Measurements from ENCODE around the gene CFAP74.

CFAP74 gene

DNA sequence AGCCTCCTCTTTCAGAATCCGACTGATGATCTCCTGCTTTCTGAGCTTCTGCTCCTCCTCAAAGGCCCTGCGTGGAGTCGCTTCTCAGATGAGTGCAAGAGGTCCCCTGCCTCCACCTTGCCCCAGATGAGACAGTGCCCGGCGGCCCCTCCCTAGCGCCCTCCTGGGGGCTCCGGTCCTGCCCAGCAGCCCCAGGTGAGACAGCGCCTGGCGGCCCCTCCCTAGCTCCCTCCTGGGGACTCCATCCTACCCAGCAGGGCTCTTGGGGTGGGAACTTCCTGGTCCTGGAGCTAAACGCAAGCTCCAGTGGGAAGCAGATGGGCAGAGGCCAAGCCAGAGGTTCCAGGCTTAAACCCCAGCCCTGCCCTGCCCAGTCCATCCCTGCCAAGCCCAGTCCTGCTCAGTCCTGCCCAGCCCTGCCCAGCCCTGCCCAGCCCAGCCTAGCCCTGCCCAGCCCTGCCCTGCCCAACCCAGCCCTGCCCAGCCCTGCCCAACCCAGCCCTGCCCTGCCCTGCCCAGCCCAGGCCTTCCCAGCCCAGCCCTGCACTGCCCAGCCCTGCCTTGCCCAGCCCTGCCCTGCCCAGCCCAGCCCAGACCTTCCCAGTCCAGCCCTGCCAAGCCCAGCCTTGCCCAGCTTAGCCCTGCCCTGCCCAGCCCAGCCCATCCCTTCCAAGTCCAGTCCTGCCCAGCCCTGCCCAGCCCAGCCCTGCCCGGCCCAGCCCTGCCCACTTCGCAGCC is 34.6 kb downstream of the CFAP74 start:
- DNase-seq: no peak

DNA sequence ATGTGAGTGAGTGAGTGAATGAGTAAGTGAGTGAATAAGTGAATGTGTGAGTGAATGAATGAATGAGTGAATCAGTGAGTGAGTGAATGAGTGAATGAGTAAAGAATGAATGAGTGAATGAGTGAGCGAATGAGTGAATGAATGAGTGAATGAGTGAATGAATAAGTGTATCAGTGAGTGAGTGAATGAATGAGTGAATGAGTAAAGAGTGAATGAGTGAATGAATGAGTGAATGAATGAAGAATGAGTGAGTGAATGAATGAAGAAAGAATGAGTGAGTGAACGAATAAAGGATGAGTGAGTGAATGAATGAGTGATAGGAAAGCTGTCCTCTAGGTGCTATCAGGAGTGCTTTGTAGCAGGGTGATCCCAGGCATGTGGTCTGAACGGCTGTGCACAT is 35.7 kb downstream of the CFAP74 start:
- no peak for DNase-seq

DNA sequence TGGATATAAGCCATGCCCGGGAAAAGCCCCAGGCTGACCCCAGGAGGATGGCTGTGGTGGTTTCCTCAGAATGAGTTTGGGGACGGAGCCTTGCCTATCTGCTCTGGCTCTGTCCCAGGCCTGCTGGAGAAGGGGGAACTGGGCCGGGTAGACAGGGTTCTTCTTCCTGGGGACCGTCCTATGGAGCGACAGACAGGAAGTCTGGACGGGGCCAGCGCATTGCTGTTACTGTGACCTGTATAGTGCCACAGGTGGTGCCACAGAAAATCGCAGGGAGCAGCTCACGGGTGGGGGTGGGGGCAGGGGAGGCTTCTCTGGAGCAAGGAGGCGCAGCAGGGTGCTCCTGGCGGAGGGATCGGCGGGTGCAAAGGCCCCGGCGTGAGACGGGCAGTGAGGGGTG is 36.4 kb downstream of the CFAP74 start:
- no peak for DNase-seq

DNA sequence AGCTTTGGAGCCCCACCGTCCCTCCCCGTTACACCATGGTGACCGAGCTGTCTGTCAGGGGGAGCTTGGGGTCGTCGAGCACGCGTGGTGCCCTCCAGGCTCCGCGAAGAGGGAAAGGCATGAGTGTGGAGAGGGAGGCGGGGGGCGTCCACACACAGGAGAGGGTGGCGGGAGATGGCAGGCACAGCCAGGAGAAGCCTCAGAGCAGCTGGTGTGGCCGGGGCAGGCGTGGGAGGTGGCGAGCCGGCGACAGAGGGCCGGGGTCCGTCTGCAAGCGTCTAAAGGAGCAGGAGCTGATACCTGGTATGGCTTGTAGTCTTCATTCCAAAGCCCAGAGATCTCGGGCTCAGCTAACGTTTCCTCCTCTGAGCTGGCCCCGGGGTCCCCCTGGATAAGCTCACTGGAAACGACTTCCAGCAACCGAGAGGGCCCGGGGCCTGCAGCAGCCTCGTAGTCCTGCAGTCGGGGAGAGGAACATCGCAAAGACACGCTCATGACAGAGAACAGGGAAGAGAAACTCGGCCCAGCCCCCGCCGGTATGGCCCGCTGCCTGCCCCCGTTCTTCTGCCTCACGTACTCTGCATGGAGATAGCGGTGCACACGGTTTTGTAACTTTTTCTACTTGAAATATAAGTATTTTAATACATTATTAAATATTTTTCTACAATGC is 37.4 kb downstream of the CFAP74 start:
- no peak for DNase-seq

DNA sequence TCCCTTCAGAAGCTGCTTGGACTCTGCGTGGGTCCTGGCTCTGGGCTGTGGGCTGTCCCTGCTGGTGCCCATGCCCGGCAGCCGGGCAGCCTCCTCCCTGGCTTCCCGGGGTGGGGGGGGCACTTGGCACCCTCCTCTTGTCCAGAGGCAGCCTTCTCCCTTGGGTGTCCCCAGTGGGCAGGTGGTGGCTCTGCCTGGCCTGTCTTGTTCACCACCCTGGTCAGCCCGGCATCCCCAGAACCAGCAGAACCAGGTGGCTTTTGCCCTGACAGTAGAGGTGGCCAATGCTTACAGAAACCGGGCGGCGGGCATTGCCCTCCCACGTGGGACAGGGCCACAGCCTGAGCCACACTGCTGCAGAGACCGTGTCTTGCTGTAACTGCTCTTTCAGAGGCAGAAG is 38.0 kb downstream of the CFAP74 start:
- no peak for DNase-seq

DNA sequence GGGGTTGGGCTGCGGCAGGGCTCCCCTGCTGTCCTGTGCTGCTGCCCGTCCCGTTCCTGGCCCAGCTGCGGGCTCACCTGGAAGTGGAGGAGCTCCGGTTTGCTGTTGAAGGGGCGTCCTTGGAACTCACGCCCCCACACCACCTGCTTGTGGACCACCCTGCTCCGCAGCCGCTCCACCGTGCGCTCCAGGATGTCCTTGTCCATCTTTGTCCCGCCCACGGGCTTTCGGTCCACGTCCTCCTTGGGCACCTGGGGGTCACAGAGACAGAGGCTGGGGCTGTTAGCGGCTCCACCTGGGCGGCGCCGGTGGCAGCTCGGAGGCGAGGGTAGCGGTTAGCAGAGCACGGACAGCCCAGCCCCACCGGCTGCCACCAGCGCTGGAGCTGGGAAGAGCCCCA is 38.8 kb downstream of the CFAP74 start:
- no peak for DNase-seq

DNA sequence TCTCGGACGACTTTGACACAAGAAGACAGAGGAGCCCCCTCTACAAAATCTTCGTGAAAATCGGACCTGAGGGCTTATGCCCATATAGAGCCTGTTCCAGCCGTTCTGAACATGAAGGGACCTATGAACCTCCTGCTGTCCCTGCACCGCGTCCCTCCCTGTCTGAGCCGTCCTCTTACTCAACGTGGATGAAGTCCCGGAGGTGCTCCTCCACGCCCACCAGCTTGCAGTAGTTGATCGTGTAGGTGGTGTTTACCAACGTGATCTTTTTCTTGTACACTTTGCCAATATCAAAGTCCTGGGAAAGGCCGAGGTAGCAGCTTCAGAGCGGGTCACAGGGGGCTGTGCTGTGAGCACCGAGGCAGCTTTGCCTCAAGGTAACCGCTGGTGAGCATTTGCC is 40.0 kb downstream of the CFAP74 start:
- DNase-seq: no peak

DNA sequence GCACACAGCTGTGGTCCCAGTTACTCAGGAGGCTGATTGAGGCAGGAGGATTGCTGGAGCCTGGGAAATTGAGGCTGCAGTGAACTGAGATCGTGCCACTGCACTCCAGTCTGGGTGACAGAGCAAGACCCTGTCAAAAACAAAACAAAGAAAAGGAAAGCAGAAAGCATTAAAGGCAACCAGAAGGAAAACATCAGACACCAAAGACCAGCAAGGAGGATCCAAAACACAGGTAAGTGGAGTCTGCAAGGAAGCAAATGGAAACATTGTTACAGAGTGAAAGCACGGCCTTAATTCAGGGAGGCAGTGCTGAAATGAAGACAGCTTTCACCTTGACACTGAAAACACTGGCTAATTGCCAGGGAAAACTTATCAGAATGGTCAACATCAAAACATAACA is 40.8 kb downstream of the CFAP74 start:
- no peak for DNase-seq

DNA sequence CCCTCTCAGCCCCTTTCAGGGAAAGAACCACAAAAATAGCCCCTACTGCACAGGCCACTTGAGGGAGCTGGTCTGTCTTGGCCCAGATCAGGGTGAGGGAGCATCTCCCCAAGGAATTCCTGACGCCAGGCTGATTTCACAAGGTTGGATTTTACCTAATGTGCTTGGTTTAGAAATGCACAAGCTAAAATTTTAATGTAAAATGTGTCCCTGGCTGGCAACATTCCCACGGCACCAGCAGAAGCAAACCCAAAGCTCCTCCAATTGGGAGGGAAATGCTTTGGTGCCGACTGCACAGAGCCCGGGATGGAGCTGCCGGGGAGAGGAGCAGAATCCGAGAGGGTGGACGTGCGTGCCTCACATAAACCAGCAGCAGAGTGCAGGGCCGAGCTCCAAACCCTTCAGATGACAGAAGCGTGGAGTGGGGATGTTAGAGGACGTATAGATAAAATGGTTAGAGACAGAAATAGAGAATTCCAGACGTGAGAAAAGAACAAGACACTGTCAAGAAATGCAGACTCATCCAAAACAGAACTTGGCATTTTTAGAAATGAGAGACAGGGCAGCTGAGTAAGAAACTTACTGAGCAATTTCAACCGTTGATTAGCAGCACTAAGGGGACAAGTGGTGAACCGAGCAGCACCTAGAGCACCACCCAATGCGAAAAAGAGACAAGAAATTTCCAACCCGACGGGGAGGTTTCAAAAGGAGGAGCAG is 42.9 kb downstream of the CFAP74 start:
- no peak for DNase-seq

DNA sequence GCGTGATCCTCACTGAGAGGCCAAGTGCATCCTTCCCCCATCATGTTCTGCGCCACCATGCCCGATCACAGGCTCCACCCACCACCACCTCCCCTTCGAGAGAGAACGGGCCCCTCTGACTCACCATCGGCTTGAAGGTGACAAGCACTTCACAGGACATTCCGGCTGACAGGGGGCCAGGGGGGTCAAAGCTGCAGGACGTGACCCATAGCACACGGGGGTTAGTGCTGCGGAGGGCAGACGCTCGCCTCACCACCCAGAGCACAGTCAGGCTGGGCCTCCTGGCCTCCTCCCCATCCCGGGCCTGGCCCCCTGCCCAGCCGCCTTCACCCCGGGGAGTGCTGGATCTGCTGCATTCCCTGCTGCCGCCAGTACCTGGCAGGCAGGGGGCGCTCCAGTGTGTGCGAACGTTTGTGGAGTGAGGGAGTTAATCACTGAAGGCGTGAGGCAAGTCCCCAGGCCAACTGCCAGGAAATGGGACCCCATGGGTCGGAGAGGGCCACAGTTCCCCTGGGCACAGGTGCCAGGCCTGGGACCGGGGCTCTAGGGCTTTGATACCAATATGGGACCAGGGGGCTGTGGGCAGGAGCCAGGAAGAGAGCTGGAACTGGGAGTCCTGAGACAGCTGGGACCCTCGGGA is 43.6 kb downstream of the CFAP74 start:
- peak; percentile 37 for DNase-seq

DNA sequence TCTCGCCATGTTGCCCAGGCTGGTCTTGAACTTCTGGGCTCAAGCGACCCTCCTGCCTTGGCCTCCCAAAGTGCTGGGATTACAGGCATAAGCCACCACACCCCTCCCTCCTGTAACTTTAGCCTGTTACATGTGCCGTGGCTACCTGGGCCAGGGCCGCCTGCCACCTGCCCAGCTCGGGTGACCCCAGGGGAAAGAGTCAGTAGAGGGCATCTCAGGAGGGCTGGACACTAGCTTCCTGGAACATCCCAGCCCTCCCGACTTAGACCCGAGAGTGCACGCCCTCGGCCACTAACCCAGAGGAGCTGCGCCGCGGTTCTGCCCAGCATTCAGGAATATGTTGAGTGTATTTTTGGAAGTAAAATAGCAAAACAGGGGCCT is 44.1 kb downstream of the CFAP74 start:
- no peak for DNase-seq

DNA sequence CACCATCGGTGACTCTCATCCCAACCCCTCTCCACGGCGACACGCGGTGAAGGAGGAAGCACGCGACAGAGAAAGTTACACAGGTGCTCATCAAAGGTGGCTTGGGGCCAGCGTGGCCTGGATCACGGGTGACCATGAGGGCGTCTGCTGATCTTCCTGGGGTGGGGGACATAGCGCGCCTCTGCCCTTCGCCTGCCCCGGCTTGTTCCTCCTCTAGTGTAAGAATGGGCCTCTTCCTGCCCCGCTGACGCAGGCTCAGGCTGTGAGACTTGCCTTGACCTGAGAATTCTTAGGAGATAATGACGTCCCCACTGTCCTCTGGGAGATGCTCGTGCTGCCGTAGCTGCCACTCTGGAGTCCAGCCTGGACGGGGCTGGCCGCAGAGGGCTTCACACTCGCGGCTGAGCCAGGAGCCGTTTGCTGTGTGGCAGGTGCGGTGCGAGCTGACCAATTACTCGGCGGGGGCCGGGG is 45.5 kb downstream of the CFAP74 start:
- DNase-seq: no peak

DNA sequence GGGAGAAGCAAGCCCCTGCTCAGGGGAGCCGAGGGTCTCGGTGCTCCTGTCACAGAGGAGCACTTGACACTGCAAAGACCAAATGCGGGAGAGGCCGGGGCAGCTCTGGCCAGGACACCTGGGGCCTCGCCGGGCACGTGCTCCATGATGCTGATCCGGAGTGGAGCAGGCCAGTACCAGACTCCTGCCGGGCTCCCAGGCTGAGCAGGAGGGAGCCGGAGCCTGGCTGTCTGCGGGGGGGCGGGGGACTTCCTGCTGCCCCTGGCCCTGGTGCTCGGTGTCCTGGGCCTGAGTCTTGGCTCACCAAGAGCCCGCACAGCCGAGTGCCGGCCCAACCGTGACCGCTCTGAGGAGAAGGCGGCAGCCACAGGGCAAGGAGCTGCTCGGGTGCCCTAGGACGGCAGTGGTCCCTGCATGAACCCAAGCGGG is 46.0 kb downstream of the CFAP74 start:
- DNase-seq: no peak

DNA sequence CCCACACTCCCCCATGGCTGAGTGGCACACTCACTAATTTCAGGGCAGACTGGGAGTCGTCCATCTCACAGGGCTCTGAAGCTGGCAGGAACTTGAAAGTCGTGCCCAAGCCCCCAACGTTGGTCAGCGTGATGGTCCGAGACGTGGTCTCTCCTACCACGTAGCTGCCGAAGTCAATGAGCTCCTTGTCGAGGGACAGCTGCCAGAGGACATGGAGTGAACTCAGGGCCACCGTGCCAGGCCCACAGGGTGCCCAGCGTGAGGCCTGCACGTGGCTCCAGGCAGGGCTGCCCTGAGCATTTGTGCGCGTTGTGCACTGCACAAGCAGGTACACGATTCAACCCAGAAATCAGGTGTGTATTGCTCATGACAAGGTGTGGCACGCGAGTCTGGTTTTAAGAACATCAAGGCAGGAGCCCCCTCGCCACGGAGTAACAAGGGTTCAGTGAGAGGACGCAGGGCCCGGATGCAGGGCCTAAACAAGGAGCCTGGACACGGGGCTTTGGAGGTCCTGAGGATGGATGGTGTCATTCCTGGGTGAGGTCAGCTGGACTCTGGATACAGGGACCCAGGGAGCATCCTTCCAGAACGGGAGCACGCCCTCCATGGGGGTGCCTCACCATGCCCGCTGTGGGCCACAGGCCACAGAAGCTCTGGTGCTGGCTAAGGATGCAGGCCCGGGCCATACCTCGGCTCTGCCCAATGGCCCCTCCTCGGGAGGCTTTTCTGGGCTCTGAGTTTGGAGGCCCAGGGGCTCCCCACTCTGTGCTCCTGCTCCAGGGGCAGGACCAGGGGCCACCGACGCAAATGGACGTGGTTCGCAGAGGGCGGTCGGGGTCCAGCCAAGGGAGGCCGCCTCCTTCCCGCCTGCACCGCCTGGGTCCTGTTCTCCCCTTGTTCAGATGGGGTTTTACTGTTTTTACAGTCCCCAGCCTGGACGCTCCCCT is 46.7 kb downstream of the CFAP74 start:
- no peak for DNase-seq

DNA sequence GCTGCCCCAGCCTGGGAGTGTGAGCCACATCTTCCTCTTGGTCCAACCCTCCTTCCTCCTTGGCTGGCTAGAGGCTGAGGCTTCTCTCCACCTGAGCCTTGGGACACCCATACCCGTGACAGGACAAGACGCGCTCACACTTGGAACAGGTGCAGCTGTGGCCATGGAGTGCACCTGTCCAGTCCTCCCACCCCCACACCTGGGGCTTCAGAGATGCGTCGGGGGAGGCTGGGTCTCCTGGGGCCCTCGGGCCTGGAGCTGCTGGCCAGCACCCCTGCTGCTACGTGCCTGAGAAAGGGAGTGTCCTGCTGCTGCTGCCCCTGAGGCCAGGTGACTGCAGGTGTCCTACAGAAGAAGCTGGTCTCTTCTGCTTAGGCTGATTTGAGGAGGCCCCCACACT is 47.5 kb downstream of the CFAP74 start:
- DNase-seq: no peak

DNA sequence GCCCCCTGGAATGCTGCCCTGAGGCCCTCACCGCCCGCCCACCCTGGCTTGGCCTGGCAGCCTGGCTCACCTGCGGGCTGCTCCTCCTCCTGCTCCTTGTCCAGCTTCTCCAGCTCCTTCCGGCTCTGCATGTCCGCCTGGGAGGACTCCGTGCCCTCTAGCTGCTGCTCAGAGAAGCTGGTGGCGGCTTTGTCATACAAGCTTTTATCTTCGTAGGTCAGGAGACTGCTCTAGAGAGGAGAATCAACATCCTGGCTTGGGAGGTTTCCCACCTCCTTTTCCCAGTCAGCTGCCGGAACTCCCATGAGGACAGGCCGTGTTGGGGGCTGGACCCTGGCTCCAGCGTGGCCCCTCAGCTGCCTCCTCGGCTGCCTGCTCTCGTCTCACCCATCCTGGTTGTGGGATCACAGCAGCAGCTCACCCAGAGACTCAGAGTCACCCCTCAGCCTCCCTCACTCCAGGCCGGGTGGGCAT is 47.9 kb downstream of the CFAP74 start:
- no peak for DNase-seq

DNA sequence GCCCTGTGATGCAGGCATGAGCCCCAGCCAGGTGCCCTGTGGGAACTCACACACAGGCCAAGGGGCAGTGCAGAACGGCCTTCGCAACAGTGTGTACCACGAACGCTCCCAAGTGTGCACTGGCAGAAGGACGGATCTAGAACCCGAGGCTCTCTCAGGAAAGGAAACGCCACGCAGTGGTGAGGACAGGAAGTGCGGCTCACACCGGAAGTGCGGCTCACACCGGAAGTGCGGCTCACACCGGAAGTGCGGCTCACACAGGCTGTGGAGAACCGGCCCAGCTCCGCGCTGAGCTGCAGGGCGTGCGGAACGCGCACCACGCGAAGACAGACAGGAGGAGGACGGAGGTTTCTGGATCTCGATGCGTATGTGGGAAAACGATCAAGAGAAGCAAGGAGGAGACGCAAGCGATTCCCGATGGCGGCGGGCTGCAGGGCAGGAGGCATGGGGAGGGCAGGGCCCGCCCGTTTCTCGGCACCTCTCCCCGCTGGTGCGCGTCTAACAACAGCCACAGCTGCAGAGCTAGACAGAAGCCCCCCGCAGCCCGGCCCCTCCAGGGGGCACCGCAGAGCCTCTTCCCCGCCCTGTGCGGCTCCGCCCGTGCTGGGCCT is 48.6 kb downstream of the CFAP74 start:
- no peak for DNase-seq

DNA sequence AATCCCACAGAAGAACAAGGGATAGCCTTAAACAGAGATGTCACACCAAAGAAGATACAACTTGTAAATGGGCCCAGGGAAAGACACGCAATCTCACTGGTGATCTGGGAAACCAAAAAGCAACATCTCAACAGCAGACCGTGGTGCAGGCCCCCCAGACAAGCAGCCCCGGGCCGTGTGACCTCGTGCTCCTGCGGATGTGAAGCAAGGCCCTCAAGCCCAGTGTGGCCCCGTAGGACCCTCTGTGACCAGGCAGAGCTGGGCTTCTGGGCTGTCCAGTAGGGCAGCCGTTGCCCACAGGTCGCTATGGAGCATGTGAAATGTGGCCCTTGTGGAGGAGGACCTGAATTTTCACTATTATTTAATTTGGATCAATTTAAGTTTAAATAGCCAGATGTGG is 49.6 kb downstream of the CFAP74 start:
- no peak for DNase-seq

DNA sequence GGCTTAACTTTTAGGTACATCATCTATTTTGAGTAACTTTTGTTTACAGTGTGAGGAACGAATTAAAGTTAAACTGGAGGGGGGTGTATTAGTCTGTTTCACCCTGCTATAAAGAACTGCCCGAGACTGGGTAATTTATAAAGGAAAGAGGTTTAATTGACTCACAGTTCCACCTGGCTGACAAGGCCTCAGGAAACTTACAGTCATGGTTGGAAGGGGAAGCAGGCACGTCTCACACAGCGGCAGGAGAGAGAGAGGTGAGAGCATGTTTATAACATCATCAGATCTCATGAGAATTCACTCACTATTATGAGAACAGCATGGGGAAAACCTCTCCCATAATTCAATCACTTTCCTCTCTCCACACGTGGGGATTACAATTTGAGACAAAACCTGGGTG is 52.6 kb downstream of the CFAP74 start:
- no peak for DNase-seq

DNA sequence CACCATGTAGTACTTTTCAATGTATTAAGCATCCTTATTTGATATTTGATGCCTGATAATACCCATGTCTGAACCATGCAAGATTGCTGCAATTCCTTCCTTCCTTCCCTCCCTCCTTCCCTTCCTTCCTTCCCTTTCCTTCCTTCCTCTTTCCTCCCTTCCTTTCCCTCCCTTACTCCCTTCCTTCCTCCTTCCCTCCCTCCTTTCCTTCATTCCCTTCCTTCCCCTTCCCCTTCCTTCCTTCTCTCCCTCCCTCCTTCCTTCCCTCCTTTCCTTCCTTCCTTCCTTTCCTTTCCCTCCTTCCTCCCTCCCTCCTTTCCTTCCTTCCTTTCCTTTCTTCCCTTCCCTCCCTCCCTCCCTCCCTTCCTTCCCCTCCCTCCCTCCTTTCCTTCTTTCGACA is 54.8 kb downstream of the CFAP74 start:
- no peak for DNase-seq

DNA sequence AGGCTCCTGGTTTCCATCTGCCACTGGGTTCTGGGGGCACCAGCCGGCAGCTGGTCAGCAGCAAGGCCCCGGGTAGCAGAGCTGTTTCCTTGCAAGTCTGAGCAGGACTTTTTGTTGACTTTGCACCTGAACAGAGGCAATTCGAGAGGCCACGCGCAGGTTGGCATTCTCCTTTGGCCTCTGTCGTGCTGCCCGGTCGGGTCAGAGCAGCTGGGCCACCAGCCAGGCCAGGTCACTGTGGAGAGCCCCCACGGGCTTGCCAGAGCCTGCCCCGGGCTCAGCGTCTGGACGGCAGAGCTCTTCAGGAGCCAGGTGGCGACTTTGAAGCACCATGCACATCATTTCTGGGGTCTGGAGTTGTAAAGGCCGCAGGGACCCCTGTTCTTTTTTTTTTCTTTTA is 56.1 kb downstream of the CFAP74 start:
- no peak for DNase-seq

DNA sequence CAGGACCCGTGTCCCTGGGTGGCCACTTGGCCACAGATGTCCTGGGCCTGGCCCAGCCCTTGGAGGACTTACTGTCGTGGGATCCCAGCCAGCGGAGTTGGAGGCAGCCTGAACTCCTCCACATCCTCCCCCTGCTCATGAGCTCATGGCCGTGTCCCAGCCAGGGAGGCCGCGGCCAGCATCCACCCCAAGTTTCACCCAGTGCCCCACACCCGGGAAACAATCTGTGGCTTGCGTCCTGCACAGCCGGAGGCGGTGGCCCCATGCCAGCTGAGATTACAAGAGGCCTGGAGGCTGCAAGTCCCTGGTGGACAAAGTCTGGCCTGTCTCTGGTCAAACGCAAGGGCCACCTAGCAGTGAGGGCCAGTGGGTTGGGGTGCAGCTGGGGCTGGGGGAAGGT is 57.0 kb downstream of the CFAP74 start:
- DNase-seq: no peak
